OCI-M2 (cell line): ENCODE data around the gene NME7.
"Not testable (repeated sequence)": the region's sequence is repeated elsewhere in the genome, so short reads cannot be mapped to it uniquely, and the experiment has no call there.

Source experiments
- DNase-seq: peaks from one replicate; lab custom pipeline; 2025; ENCODE audit not compliant: unreplicated experiment; lab: John Stamatoyannopoulos, UW

NME7 gene

GRCh38 chr1:169130683-169131082 is 236.9 kb downstream of the NME7 start:
- no peak for DNase-seq

GRCh38 chr1:169129109-169129784 is 238.3 kb downstream of the NME7 start:
- DNase-seq = no peak

- DNase-seq = no peak
Observed at GRCh38 chr1:169128562-169128961, 239.0 kb downstream of the NME7 start.

GRCh38 chr1:169127305-169127704 is 240.3 kb downstream of the NME7 start:
- DNase-seq = no peak

GRCh38 chr1:169126335-169126734 is 241.3 kb downstream of the NME7 start:
- DNase-seq = no peak

- DNase-seq = not testable (repeated sequence)
Observed at GRCh38 chr1:169125597-169125996, 242.0 kb downstream of the NME7 start.

GRCh38 chr1:169124459-169124858 is 243.1 kb downstream of the NME7 start:
- no peak for DNase-seq

GRCh38 chr1:169122976-169123375 is 244.6 kb downstream of the NME7 start:
- no peak for DNase-seq

GRCh38 chr1:169121146-169121923 is 246.3 kb downstream of the NME7 start:
- DNase-seq = no peak

GRCh38 chr1:169120066-169120465 is 247.5 kb downstream of the NME7 start:
- DNase-seq = no peak

GRCh38 chr1:169119405-169119804 is 248.2 kb downstream of the NME7 start:
- DNase-seq = no peak

GRCh38 chr1:169118227-169118626 is 249.4 kb downstream of the NME7 start:
- DNase-seq = no peak

GRCh38 chr1:169117599-169117998 is 250.0 kb downstream of the NME7 start:
- no peak for DNase-seq

GRCh38 chr1:169117014-169117413 is 250.6 kb downstream of the NME7 start:
- no peak for DNase-seq

- DNase-seq = no peak
Observed at GRCh38 chr1:169115891-169116585, 251.6 kb downstream of the NME7 start.

- no peak for DNase-seq
Observed at GRCh38 chr1:169113613-169114119, 253.9 kb downstream of the NME7 start.

GRCh38 chr1:169112241-169112640 is 255.4 kb downstream of the NME7 start:
- no peak for DNase-seq

GRCh38 chr1:169111472-169111871 is 256.1 kb downstream of the NME7 start:
- DNase-seq = no peak

GRCh38 chr1:169110689-169111447 is 256.7 kb downstream of the NME7 start:
- DNase-seq = no peak

- no peak for DNase-seq
Observed at GRCh38 chr1:169110236-169110635, 257.4 kb downstream of the NME7 start.

GRCh38 chr1:169109561-169110134 is 257.9 kb downstream of the NME7 start:
- DNase-seq = no peak
